Measurements from ENCODE around the gene CREB3L2. TPM values are rescaled to one million over a fixed set of nuclear protein-coding genes. Genes with fewer than 3 reads are reported as not detected.

CREB3L2 gene
- total and polyA plus RNA-seq, 2 of the 8 experiments (the other 6 are each of a cell fraction or from before 2014, with no cell fraction given), result 14.4 to 48.3 TPM

GRCh38 chr7:137852108-137852507 is 149.8 kb downstream of the CREB3L2 start (continued):
- TF ChIP-seq RAD21 (IDR thresholded peaks at IDR 0.05 in 1 of 2, conservative IDR thresholded peaks at IDR 0.05 in 1 of 2; ENCODE audit: low read depth in 2 of 2, low read length in 2 of 2), result no peak
- no peak for TF ChIP-seq GABPA (IDR thresholded peaks at IDR 0.05; ENCODE audit: borderline replicate concordance, insufficient read depth, low read length)
- TF ChIP-seq GTF2F1 (IDR thresholded peaks at IDR 0.05; ENCODE audit: borderline replicate concordance, low read depth, low read length), result no peak
- TF ChIP-seq SP1 (IDR thresholded peaks at IDR 0.05; ENCODE audit: low read depth, low read length), result no peak
- TF ChIP-seq RFX5 (IDR thresholded peaks at IDR 0.05; ENCODE audit: borderline replicate concordance, low read depth, low read length), result no peak
